MM.1S (cell line): Measurements from ENCODE around the gene TMCO6.

ENCODE experiments used
- DNase-seq: peaks from one replicate; pipeline ENCODE4 v3.0.0-alpha.2; 2015
- H2AFZ ChIP-seq: fragments of 300-600 bp; sonication (generic); 2 replicates; pipeline ENCODE4 v1.6.0; 2016; ENCODE audit warnings: antibody characterized with exemption, low read length
- H3F3A ChIP-seq: fragments of 300-600 bp; sonication (generic); 2 replicates; pipeline ENCODE4 v1.6.1; 2016; ENCODE audit warnings: mild to moderate bottlenecking, antibody characterized with exemption, low read length, moderate library complexity, mixed read lengths; ENCODE audit not compliant: insufficient read depth
- H3K27ac ChIP-seq: fragments of 300-600 bp; sonication (generic); 2 replicates; pipeline ENCODE4 v1.5.1; 2016; ENCODE audit warnings: mild to moderate bottlenecking, low read length
- H3K27me3 ChIP-seq: fragments of 300-600 bp; sonication (generic); replicated peaks from 2 replicates; pipeline ENCODE4 v1.6.0; 2016; ENCODE audit warnings: low read length; ENCODE audit not compliant: insufficient read depth
- H3K36me3 ChIP-seq: fragments of 300-600 bp; sonication (generic); replicated peaks from 2 replicates; pipeline ENCODE4 v1.6.1; 2016; ENCODE audit warnings: mild to moderate bottlenecking, low read length, mixed read lengths; ENCODE audit not compliant: insufficient read depth
- H3K4me1 ChIP-seq: fragments of 300-600 bp; sonication (generic); 2 replicates; pipeline ENCODE4 v1.6.1; 2016; ENCODE audit warnings: low read length, mixed read lengths
- H3K4me2 ChIP-seq: fragments of 300-600 bp; sonication (generic); 2 replicates; pipeline ENCODE4 v1.6.0; 2016; ENCODE audit warnings: low read depth, low read length
- H3K4me3 ChIP-seq: fragments of 300-600 bp; sonication (generic); 2 replicates; pipeline ENCODE4 v1.5.1; 2016; ENCODE audit warnings: low read length, mixed read lengths
- H3K79me2 ChIP-seq: fragments of 300-600 bp; sonication (generic); 2 replicates; pipeline ENCODE4 v1.6.1; 2016; ENCODE audit warnings: mixed run types, low read length, mixed read lengths
- H3K9ac ChIP-seq: fragments of 300-600 bp; sonication (generic); 2 replicates; pipeline ENCODE4 v1.6.1; 2016; ENCODE audit warnings: low read length, mixed read lengths
- H3K9me2 ChIP-seq: fragments of 300-600 bp; sonication (generic); replicated peaks from 2 replicates; pipeline ENCODE4 v1.6.1; 2016; ENCODE audit warnings: mild to moderate bottlenecking, low read length, mixed read lengths; ENCODE audit not compliant: insufficient read depth
- H3K9me3 ChIP-seq: fragments of 300-600 bp; sonication (generic); replicated peaks from 2 replicates; pipeline ENCODE4 v1.6.1; 2016; ENCODE audit warnings: mild to moderate bottlenecking, low read length, mixed read lengths; ENCODE audit not compliant: insufficient read depth
- H4K20me1 ChIP-seq: fragments of 300-600 bp; sonication (generic); 2 replicates; pipeline ENCODE4 v1.6.1; 2016; ENCODE audit warnings: mild to moderate bottlenecking, low read length, moderate library complexity, mixed read lengths; ENCODE audit not compliant: insufficient read depth
- CTCF ChIP-seq: fragments of 300-600 bp; sonication (generic); IDR thresholded peaks from 2 replicates; pipeline ENCODE4 v1.5.1; 2016; ENCODE audit warnings: antibody characterized with exemption, low read length, mixed read lengths
- EZH2 ChIP-seq: fragments of 300-600 bp; sonication (generic); optimal IDR thresholded peaks from 2 replicates; pipeline ENCODE3; 2017; ENCODE audit warnings: low read depth, mild to moderate bottlenecking, antibody characterized with exemption, low read length, mixed read lengths
- EZH2phosphoT487 ChIP-seq: fragments of 300-600 bp; sonication (generic); IDR thresholded peaks from 2 replicates; pipeline ENCODE4 v1.6.1; 2018; ENCODE audit warnings: antibody characterized with exemption, low read length

The TMCO6 gene

DNA sequence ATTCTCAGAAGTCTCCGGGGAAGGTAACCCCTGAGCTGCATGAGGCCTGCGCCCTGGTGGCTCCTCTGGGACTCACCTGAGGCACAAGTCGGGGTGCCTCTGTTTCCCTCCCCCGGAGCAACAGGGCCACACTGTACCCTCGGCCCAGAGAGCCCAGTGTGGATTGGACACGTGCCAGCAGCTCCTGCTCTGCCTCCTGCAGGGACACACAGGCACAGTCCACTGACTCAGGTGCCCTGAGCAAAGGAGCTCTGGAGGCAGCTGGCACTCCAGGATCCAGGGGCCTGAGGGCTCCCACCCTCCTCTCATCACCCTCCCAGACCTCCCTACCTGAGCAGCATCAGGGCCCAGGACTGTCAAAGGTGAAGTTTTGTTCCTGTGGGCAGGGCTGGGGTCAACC lies 45.1 kb upstream of the TMCO6 start:
- Histone ChIP-seq H3K9ac (no peak overlapping the region), H3K36me3 (no peaks in the 10 kb centered on the region), H3K9me2 (no peaks in the 10 kb centered on the region), H2AFZ (no peak overlapping the region), H4K20me1 (no peaks in the 10 kb centered on the region), H3K79me2 (no peaks in the 10 kb centered on the region), H3K4me3 (no peak overlapping the region), H3F3A (no peaks in the 10 kb centered on the region), H3K4me1 (peaks cover 10% of the 10 kb centered on the region), H3K9me3 (no peaks in the 10 kb centered on the region), H3K27me3 (no peaks in the 10 kb centered on the region), H3K27ac (no peak overlapping the region), H3K4me2 (no peak overlapping the region)
- DNase-seq: no peak
- TF ChIP-seq CTCF: no peak
- TF ChIP-seq EZH2: no peak
- no peak for TF ChIP-seq EZH2phosphoT487

DNA sequence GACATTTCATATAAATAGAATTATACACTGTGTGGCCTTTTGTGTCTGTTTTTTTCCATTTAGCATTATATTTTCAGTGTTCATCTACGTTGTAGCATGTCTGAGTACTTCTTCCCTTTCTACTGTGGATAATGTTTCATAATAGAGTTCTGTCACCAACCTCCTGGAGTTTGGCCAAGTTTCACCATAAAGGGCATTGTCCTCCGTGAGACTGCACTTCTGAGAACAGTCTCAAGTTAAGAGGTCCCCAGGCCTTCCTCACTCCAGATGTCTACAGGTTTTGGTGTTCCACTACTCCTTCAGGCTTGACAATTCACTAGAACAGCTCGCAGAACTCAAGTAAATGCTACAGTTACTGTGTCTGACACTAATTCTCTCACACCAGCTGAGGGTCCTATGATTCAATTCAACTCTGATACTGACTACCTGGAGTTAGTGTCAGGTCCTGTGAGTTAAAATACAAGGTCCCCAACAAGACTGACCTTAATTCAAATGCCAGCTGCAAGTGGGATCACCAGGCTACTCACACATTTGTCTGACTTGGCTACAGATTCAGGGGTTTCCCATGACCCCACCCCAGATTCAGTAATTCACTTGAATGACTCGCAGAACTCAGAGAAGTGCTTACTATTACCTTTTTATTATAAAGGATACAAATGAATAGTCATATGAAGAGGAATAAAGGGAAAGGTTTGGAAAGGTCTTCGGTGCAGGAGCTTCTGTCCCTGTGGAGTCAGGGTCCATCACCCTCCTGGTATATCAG lies 43.5 kb upstream of the TMCO6 start:
- Histone ChIP-seq H3K27ac (no peak overlapping the region), H3K9me3 (no peaks in the 10 kb centered on the region), H3K79me2 (no peaks in the 10 kb centered on the region), H3K9me2 (no peaks in the 10 kb centered on the region), H4K20me1 (no peaks in the 10 kb centered on the region), H3K36me3 (no peaks in the 10 kb centered on the region), H3K4me3 (no peak overlapping the region), H3K4me2 (no peak overlapping the region), H3F3A (no peaks in the 10 kb centered on the region), H3K9ac (no peak overlapping the region), H2AFZ (no peak overlapping the region), H3K4me1 (no peaks in the 10 kb centered on the region), H3K27me3 (no peaks in the 10 kb centered on the region)
- DNase-seq: no peak
- TF ChIP-seq EZH2 (no peak), CTCF (no peak), EZH2phosphoT487 (no peak)

- TF ChIP-seq EZH2phosphoT487 (no peak), CTCF (no peak), EZH2 (no peak)
- Histone ChIP-seq H3K79me2 (no peaks in the 10 kb centered on the region), H4K20me1 (no peaks in the 10 kb centered on the region), H3K9me2 (no peaks in the 10 kb centered on the region), H3K4me3 (no peak overlapping the region), H3K27ac (no peak overlapping the region), H3K4me2 (no peak overlapping the region), H3K9ac (no peak overlapping the region), H3K27me3 (no peaks in the 10 kb centered on the region), H2AFZ (no peak overlapping the region), H3K9me3 (no peaks in the 10 kb centered on the region), H3K4me1 (no peaks in the 10 kb centered on the region), H3K36me3 (no peaks in the 10 kb centered on the region), H3F3A (no peaks in the 10 kb centered on the region)
- no peak for DNase-seq
Measured at GRCh38 chr5:140596321-140596741, 42.9 kb upstream of the TMCO6 start.
